HG03520 (cell line): ENCODE data around the gene POLR1D.

Source experiments
- ATAC-seq: cut with Tn5 transposase; IDR thresholded peaks from one replicate; pipeline ENCODE4 v1.9.1; 2021; ENCODE audit warnings: mild to moderate bottlenecking, moderate library complexity; ENCODE audit not compliant: unreplicated experiment

The POLR1D gene

GRCh38 chr13:27670861-27671260 lies 49.2 kb downstream of the POLR1D start:
- no peak for ATAC-seq

- no peak for ATAC-seq
Measured at GRCh38 chr13:27672025-27672424, 50.3 kb downstream of the POLR1D start.
